Epithelial cell of esophagus (primary cell): ENCODE data around the gene COL28A1.
"Not testable (repeated sequence)": the region's sequence is repeated elsewhere in the genome, so short reads cannot be mapped to it uniquely, and the experiment has no call there.

Experiments
- DNase-seq: peaks from one replicate; pipeline ENCODE4 v3.0.0; 2010; ENCODE audit warnings: low read depth
- H3K4me3 ChIP-seq: 2 replicates; pipeline ENCODE4 v1.5.1; 2011; ENCODE audit warnings: mild to moderate bottlenecking, low read length, control low read depth
- TF ChIP-seq, protein P1 (sequence below): IDR thresholded peaks from 2 replicates; pipeline ENCODE4 v1.5.1; 2011; ENCODE audit warnings: low read depth, mild to moderate bottlenecking, low read length, control low read depth, inconsistent platforms; ENCODE audit not compliant: insufficient read depth; ENCODE audit errors: missing control alignments

COL28A1 gene

GRCh38 chr7:7562736-7563135, 27.1 kb upstream of the COL28A1 start:
- no peak overlapping the region for H3K4me3 ChIP-seq
- DNase-seq: no peak
- TF ChIP-seq, protein P1, sequence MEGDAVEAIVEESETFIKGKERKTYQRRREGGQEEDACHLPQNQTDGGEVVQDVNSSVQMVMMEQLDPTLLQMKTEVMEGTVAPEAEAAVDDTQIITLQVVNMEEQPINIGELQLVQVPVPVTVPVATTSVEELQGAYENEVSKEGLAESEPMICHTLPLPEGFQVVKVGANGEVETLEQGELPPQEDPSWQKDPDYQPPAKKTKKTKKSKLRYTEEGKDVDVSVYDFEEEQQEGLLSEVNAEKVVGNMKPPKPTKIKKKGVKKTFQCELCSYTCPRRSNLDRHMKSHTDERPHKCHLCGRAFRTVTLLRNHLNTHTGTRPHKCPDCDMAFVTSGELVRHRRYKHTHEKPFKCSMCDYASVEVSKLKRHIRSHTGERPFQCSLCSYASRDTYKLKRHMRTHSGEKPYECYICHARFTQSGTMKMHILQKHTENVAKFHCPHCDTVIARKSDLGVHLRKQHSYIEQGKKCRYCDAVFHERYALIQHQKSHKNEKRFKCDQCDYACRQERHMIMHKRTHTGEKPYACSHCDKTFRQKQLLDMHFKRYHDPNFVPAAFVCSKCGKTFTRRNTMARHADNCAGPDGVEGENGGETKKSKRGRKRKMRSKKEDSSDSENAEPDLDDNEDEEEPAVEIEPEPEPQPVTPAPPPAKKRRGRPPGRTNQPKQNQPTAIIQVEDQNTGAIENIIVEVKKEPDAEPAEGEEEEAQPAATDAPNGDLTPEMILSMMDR: no peak

DNA sequence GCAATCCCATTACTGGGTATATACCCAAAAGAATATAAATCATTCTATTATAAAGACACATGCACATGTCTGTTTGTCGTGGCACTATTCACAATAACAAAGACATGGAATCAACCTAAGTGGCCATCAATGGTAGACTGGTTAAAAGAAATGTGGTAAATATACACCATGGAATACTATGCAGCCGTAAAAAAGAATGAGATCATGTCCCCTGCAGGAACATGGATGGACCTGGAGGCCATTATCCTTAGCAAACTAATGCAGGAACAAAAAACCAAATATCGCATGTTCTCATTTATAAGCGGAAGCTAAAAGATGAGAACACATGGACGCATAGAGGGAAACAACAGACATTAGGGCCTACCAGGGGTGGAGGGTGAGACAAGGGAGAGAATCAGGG, 25.9 kb upstream of the COL28A1 start:
- H3K4me3 ChIP-seq, DNase-seq: not testable (repeated sequence)

DNA sequence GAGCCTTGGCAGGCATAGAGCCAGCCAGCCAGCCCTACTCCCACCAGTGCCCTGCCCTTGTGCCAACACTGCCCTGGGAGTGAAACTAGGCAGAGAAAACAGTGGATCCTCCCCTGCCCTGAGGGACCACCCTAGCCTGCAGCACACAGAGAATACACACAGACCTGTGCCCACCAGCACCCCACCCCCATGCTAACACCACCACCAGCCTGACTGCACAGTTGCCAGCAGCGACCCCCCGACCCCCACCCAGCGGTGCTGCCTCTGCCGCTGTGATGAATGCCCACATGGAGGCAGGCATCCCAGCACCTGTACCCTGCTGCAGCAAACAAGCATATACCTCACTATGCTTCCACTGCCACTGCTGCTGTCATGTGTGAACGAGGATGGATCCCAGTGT, 21.6 kb upstream of the COL28A1 start:
- TF ChIP-seq, protein P1: no peak
- no peak for DNase-seq
- H3K4me3 ChIP-seq: no peak overlapping the region

DNA sequence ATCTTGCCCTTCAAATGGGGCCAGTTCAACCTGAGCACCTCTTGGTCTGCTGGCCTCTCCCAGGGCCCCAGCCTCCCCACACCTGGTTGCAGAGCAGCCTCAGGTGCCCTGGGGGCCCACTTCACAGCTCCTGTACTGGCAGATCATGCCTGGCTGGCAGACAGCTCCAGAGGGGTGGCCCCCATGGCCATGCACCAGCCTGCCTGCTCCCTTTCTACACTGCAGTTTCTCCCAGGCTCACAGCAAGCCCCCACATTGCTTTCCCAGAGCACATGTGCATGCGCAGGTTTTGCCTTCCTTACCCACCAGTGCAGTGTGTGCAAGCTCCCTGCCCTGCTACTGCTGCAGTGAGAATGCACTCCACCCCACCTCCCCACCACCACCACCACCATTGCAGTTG, 21.2 kb upstream of the COL28A1 start:
- TF ChIP-seq, protein P1: no peak
- no peak for DNase-seq

GRCh38 chr7:7554649-7555575, 19.2 kb upstream of the COL28A1 start:
- H3K4me3 ChIP-seq: no peak overlapping the region
- DNase-seq: no peak
- TF ChIP-seq, protein P1: no peak

More for the DNA sequence above, 21.2 kb upstream of the COL28A1 start:
- H3K4me3 ChIP-seq: no peak overlapping the region

GRCh38 chr7:7554021-7554432, 18.4 kb upstream of the COL28A1 start:
- TF ChIP-seq, protein P1: no peak
- H3K4me3 ChIP-seq: no peak overlapping the region
- DNase-seq: no peak

GRCh38 chr7:7553386-7553785, 17.7 kb upstream of the COL28A1 start:
- H3K4me3 ChIP-seq: no peak overlapping the region
- TF ChIP-seq, protein P1: no peak
- no peak for DNase-seq
